ENCODE measurements around the gene TMEM69.
"Not testable (repeated sequence)": the region's sequence is repeated elsewhere in the genome, so short reads cannot be mapped to it uniquely, and the experiment has no call there.

Gene TMEM69

DNA sequence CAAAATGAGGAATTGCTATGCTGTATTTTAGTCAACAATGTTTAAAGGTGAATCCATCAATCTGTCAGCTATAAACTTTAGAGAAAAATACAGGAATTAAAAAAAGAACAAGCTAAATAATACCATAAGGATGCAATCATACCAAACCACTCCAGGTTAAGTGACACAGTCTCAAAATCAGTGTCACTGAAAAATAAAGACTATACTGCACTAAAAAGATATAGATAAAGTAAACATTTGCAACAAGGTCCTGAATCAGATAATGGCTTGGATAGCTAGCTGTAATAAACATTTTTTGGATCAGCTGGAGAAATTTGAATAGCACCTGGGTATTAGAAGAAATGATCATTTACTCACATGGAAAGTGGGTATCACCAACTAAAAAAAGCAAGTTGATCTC is 9.5 kb upstream of the TMEM69 start:
- DNase-seq (ENCODE audit: low read depth), result no peak

DNA sequence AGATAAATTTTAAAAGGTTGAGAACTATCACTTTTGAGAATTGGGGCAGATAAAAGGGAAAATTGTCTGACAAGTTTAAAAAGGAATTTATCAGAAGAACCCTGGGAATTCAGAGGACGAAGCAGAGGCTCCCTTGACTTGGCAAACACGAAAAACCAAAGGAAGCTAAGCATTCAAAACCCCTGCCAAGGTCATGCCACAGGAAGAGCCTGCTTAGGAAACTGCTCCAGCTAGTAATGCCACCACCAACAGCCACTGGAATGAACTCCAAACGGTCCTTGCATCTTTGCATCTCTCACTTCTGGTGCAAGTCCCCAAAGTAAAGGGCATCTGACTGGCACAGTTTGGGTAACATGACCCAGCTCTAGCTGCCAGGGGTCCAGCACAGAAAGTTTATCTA is 8.9 kb upstream of the TMEM69 start:
- no peak for DNase-seq (ENCODE audit: low read depth)

DNA sequence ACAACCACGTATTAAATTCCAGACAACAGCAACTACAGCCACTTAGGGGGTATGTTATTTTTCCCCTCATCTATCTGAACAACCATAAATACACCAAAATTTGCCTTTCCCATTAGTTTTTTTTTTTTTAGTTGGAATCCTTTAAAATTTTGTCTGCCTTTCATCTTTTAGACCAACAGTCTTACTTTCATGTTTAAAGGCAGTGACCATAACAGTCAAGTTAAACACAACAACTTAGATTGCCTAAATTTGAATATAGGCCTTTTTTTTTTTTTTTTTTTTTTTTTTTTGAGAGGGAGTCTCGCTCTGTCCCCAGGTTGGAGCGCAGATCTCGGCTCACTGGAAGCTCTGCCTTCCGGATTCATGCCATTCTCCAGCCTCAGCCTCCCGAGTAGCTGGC is 5.0 kb upstream of the TMEM69 start:
- no peak for DNase-seq (ENCODE audit: low read depth)

DNA sequence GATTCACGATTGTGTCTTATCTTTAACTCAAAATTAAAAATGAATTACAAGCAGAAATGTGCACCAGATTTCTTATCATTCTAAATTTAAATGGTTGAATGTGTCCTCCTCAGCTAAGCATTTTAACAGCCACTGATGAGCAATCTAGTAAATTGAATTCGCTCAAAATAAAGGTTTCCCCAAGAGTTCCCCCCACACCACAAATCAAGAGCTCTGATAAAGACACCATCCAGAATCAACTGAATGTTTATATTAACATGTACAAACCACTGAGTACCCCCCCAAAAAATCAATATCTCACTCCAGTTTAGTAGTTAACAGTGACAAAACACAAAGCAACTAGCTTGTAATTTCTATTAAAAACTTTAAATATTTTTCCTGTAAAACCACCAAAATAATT is 3.6 kb upstream of the TMEM69 start:
- no peak for DNase-seq (ENCODE audit: low read depth)

DNA sequence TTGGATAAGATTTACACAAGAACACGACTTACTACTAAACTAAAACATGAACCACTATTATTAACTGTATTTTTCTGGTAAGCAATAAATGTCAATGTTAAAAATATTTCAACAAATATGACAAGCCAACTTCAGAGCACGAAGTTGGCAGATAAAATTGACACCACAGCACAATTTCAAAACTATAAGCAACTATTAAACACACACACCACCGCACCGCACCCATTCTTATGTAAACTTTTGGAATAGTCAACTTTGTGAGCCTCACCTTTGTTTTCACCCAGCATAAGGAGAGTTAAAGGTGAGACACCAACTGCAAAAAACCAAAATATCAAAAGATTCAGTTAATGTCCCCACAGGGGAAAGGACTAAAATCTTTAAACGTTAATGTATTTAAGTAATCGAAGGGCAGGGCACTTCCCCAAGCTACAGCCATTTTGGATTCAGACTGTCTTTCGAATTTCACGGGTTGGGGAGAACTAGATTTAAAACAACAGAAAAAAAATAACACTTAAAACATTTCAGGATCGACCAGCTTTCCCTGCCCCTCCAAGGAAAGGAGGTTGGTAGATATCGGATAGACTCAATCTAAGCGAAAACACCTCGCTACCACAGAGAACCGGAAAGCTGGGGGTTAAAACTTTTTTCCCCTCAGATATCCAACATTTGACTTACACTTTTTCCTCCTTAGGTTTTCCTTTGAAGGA is 2.5 kb upstream of the TMEM69 start:
- DNase-seq (ENCODE audit: low read depth), result no peak

DNA sequence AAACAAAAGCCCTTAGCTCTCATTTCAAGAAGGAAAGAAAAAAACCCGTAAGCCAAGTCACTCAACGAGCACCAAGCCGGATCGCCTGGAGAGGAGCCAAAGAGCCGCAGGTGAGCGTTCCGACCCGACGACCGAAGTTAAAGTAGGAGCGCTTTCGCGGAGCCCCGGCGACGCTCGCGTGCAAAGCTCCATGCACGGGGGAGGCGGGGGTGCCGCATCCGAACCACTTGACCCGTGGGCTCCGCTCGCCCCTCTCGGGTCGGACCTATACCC is 2.0 kb upstream of the TMEM69 start:
- peak; percentile 62 for DNase-seq (ENCODE audit: low read depth)

DNA sequence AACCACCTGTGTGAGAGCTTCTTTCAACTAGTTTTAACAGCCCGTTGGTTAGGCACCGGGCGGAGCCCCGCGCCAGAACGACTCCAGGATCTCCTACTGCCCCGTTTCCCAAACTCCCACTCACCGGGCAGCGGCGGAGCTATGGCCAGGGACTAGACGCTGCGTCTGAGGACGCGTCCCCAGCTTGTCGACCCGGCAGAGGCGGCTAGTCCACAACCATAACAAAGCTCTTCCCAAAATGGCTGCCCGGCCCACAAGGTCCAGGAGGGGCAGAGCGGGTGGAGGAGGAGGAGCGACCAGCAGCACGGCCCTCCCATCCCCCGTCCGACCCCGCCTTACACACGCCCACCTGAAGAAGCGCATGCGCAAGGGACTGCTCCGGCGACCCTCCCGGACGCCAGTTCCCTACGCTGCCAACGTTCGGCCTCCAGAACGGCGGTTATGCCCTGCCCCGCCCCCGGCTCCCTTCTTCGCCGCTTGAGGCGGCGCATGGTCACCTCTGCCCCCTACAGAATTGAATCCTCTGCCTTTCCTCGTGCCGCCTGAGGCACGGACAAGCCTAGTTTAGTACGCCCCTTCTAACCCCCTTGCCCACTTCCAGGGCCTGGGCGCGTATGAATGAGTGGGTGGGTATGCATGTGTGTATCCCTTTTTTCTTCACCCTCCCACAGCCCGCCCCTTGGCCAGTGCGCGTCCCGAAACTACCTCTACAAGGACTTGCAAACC is 1.5 kb upstream of the TMEM69 start, which contains the start of gene GPBP1L1:
GPBP1L1 (minus strand) TSS at position 246 of the 726 bp plus-strand sequence. CDS start 27,446 bp downstream, outside the sequence.
- peak; percentile 96 for DNase-seq (ENCODE audit: low read depth)

DNA sequence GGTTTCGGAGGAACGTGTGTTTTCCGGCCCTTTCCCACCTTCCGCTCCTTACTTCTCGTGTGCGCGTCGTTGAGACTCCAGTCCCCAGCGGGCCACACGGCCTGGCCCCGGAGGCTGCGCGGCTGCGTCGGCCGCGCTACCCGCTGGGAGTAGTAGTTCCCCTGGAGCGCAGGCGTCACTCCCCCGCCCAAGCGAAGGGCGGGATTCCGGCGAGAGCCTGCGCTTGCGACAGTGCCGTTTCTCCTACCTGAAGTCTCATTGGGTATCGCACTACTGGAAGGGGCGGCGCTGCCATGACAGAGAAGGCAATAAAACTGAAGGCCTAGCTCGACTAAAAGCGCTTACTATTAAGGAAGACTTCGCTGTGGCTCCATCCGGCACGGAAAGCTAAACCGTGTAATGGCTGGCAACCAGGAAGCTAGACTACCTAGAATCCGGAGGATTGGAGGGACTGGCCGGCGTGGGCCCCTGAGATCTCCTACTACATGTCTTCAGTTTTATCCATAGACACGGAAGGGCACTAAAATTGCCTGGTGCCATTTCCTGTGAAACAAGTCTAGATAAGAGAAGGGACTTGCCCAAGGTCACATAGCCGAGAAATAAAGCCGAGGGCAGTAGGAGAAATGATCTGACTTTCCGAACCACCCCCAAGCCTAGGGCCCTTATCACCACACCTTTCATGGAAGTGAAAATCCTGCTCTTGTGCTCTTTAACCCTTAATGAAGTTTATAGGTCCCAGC is 797 bp upstream of the TMEM69 start:
- DNase-seq (ENCODE audit: low read depth), result peak; percentile 92

DNA sequence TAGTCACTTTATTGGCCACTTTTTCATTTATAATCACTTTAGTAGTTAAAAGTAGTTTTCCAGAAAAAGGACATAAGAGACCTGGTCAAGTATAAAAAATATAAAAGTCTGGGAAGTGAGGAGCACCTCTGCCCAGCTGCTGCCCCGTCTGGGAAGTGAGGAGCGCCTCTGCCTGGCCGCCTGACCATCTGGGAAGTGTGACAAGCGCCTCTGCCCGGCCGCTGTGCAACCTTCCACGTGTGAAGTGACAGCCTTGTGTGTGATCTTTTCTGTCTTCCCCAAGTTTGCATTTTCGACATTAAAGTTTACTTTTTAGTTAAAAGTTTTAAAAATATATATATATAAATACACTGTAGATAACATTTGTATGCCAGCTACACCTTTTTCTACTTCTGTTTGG is 5.8 kb downstream of the TMEM69 start:
- DNase-seq (ENCODE audit: low read depth), result not testable (repeated sequence)

DNA sequence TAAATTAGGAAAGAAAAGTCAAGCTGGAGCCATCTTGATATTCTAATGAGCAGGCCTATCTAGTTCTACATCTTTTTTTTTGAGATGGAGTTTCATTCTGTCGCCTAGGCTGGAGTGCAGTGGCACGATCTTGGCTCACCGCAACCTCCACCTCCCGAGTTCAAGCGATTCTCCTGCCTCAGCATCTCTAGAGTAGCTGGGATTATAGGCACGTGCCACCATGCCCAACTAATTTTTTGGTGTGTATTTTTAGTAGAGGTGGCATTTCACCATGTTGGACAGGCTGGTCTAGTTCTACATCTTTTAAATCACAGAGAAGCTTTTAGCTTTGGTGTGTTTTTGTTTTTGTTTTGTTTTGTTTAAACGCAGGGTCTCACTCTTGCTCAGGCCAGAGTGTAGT is 6.8 kb downstream of the TMEM69 start:
- no peak for DNase-seq (ENCODE audit: low read depth)

DNA sequence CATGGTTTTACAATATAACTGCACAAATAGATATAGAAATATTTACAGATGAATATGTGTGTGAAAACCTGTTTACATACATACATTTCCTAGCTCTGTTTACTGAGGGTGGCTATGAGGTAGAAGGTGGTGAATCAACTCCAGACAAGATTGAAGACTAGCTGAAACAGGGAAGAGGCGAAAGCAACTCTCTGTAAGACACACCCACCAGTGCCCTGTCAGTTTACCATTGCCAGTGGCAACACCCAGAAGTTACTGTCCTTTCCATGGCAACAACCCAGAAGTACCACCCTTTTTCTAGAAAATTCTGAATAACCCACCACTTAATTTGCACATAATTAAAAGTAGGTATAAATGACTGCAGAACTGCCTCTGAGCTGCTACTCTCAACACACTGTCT is 16.7 kb downstream of the TMEM69 start:
- DNase-seq (ENCODE audit: low read depth), result no peak

DNA sequence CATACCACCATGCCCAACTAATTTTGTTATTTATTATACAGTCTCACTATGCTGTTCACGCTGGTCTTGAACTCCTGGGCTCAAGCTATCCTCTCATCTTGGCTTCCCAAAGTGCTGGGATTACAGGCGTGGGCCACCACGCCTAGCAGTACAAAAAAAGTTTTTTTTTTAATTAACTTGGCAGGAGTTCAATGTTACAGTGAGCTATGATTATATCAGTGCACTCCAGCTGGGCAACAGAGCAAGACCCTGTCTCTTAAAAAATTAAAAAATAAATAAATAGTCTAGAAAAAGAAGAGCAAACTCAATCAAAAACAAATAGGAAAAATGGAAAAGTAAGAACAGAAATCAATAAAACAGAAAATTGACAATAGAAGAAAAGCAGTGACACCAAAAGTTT is 25.7 kb downstream of the TMEM69 start:
- DNase-seq (ENCODE audit: low read depth), result no peak

DNA sequence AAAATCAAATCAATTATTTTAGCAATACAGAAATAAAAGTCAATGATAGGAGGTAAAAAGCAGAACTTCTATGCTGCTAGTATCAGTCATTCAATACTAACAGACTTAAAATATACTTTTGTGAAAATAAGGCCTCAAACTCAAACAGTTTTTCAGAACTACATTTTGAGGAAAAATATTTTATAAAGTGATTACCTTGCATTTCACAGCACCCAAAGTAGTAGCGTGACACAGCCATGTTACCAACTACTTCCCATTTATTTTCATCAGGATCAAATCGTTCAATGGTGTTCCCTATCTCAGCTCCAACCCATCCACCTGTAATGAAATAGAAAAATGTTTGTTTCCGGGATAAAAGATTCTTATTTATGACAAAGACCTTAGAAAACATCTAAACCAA is 28.7 kb downstream of the TMEM69 start:
- DNase-seq (ENCODE audit: low read depth), result no peak

DNA sequence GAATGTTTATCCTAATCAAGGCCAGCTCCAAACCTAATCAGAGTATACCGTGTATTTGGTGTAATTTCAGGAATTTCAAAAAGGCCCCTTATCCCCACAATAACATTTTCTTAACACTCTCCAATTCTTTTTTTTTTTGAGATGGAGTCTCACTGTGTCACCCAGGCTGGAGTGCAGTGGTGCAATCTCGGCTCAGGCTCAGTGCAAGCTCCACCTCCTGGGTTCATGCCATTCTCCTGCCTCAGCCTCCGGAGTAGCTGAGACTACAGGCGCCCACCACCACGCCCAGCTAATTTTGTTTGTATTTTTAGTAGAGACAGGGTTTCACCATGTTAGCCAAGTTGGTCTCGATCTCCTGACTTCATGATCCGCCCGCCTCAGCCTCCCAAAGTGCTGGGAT is 29.4 kb downstream of the TMEM69 start:
- DNase-seq (ENCODE audit: low read depth), result not testable (repeated sequence)

DNA sequence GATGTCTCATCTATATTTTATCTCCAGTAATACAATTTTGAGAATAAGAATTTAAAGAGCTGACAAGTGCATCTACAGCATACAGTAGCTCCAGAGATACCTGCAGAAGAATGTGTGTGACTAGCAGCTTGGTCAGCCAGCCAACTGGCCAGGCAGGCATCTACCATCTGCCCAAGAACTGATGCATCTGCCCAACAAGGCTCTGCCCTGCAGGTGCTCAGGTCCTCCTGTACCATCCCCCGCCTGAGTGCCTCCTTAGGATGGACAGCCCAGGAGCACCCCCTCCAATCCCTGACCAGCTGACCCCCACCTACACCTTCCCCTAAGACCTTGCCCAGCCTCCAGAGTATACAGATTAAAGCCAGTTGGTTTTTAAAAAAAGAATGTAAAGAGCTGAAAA is 30.3 kb downstream of the TMEM69 start:
- no peak for DNase-seq (ENCODE audit: low read depth)

DNA sequence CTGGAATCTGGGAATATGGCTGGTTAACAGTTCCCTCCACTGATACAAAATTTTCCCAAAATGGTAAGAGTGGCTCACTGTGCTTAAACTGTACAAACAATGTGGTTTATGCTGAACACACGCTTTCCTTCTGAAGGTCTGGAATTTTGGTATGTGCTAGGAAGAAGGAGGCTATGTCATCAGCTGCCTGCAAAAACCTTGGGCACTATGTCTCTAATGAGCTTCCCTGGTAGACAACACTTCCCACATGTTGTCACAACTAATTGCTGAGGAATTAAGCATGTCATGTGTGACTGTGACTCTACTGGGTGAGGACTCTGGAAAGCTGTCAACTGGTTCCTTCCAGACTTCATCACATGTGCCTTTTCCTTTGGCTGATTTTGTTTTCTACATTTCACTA is 33.2 kb downstream of the TMEM69 start:
- DNase-seq (ENCODE audit: low read depth), result no peak

DNA sequence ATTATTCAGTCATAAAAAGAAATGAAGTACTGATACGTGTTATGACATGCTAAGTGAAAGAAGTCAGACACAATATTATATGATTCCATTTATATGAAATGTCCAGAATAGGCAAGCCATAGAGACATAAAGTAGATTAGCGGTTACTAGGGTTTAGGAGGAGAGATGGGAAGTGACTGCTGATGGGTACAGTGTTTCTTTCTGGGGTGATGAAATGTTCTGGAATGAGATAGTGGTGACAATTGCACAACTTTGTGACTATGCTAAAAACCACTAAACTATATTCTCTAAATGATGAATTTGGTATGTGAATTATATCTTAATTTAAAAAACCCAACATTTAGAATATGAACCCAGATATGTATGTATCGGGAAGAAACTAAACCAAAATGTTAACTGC is 34.8 kb downstream of the TMEM69 start:
- DNase-seq (ENCODE audit: low read depth), result no peak

DNA sequence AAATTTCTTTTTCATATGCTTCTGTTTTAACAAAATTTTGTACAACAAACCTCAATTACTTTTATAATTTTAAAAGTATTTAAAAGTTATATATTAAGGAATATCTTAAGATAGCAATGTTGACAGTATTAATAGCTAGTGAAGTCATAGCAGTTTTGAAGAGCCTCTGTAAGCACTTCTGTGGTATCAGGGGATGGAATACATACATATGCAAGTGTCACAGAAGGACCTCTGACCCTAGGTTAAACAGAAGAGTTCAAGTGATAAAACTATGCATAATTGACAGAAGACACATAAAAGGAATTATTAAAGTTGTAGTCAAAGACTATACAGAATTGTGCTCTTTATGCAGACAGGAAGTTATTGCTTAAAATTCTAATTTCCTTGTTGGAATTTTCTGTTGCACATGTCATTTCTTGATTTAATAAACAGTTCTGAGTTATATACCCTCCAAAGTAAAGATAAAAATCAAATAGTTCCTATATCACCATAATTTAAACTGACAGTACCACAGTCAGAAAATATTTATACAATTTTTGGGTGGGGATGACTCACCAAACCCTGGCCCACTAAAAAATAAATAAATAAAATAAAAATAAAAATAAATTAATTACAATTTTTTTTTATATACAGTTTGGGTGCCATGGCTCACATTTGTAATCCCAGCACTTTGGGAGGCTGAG is 35.4 kb downstream of the TMEM69 start:
- DNase-seq (ENCODE audit: low read depth), result no peak

DNA sequence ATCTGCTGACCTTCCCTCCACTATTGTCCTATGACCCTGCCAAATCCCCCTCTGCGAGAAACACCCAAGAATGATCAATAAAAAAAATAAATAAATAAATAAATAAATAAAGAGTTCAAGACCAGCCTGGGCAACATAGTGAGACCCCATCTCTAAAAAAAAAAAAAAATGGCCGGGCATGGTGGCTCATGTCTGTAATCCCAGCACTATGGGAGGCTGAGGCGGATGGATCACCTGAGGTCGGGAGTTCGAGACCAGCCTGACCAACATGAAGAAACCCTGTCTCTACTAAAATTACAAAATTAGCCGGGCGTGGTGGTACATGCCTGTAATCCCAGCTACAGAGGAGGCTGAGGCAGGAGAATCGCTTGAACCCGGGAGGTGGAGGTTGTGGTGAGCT is 38.0 kb downstream of the TMEM69 start:
- DNase-seq (ENCODE audit: low read depth), result not testable (repeated sequence)

DNA sequence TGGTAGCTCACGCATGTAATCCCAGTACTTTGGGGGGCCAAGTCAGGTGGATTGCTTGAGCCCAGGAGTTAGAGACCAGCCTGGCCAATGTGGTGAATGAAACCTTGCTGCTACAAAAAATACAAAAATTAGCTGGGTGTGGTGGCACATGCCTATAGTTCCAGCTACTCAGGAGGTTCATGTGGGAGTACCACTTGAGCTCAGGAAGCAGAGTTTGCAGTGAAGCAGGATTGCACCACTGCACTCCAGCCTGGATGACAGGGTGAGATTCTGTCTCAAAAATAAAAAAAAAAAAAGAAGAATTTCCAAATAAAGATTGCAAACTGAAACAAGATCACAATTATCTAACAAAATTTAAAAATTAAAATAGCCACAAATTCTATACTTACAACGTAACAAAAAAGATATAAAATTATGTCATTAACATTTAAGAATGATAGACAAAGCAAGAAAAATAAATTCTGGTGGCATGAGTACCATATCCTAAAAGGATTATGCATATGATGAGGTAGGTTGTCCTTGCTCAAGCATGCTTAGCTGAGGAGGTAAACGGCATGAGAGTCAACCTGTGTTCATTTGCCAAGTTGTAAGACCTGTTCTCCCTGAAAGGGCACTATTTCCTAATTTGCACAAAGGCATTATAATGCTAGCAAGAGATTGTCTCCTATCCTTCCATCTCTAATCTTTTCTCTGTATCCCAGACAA is 42.2 kb downstream of the TMEM69 start:
- DNase-seq (ENCODE audit: low read depth), result no peak

DNA sequence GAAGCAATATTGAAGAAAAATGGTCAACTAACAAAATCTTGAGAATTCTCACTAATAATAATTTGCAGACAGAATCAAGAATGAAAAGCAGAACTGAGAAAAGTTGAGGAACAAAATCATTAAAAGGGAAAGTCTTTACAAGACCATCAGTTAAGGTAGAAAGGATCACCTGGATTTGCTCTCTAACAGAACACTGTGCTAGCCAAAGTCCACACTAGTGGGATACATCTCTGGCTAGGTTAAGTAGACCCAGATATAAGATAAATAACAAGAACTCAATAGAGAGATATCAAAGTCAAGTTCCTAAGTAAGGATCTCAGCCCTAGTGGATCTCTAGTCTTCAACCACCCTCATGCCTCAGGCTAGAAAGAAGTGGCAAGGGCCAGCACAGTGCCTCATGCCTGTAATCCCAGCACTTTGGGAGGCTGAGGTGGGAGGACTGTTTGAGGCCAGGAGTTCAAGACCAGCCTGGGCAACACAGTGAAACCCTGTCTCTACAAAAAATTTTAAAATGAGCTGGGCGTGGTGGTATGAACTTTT is 42.9 kb downstream of the TMEM69 start:
- no peak for DNase-seq (ENCODE audit: low read depth)

DNA sequence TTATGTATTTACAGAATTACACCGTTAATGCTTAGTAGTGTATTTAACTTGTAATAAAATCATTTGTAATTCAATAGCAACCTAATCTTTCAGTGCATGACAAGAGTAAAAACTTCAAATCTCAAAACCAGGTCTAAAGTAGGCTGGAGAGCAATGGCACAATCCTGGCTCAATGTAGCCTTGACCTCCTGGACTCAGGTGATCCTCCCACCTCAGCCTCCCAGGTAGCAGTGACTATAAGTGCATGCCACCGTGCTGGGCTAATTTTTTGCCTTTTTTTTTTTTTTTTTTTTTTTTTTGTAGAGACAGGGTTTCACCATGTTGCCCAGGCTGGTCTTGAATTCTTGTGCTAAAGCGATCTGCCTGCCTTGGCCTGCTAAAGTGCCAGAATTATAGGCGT is 51.2 kb downstream of the TMEM69 start:
- no peak for DNase-seq (ENCODE audit: low read depth)

Data from activated T-cell treated with anti-CD3 and anti-CD28 coated beads for 1 hour (primary cell).